Loucy (cell line): ENCODE results near the gene PDZD11.
"Not testable (repeated sequence)": the region's sequence is repeated elsewhere in the genome, so short reads cannot be mapped to it uniquely, and the experiment has no call there.

Experiments
- H2AFZ ChIP-seq: fragments of 200-600 bp; sonication (generic); 2 replicates; pipeline ENCODE4 v1.6.0; 2016; ENCODE audit warnings: antibody characterized with exemption, mild to moderate bottlenecking, low read length, moderate library complexity
- H3F3A ChIP-seq: fragments of 200-600 bp; 2 replicates; pipeline ENCODE4 v1.6.0; 2016; ENCODE audit warnings: antibody characterized with exemption, low read depth, mild to moderate bottlenecking
- H3K27me3 ChIP-seq: fragments of 200-600 bp; sonication (generic); 2 replicates; pipeline ENCODE4 v1.6.1; 2014; ENCODE audit warnings: low read length, mild to moderate bottlenecking; ENCODE audit not compliant: insufficient read depth, poor library complexity, severe bottlenecking
- H3K36me3 ChIP-seq: fragments of 200-600 bp; sonication (generic); 2 replicates; pipeline ENCODE4 v1.6.1; 2016; ENCODE audit warnings: low read length; ENCODE audit not compliant: insufficient read depth
- H3K4me1 ChIP-seq: fragments of 200-600 bp; sonication (generic); 2 replicates; pipeline ENCODE4 v1.5.1; 2014; ENCODE audit warnings: low read length, mild to moderate bottlenecking; ENCODE audit not compliant: insufficient read depth, poor library complexity, severe bottlenecking
- H3K4me2 ChIP-seq: fragments of 200-600 bp; sonication (generic); 2 replicates; pipeline ENCODE4 v1.6.0; 2014; ENCODE audit warnings: antibody characterized with exemption, low read length, low read depth, mild to moderate bottlenecking; ENCODE audit not compliant: poor library complexity, severe bottlenecking
- H3K4me3 ChIP-seq: fragments of 200-600 bp; sonication (generic); 2 replicates; pipeline ENCODE4 v1.5.1; 2014; ENCODE audit warnings: low read length, mild to moderate bottlenecking, mixed read lengths; ENCODE audit not compliant: poor library complexity, severe bottlenecking
- H3K79me2 ChIP-seq: fragments of 200-600 bp; sonication (generic); 2 replicates; pipeline ENCODE4 v1.6.1; 2014; ENCODE audit warnings: low read length; ENCODE audit not compliant: insufficient read depth
- H3K9ac ChIP-seq: fragments of 200-600 bp; sonication (generic); 2 replicates; pipeline ENCODE4 v1.6.0; 2014; ENCODE audit warnings: mild to moderate bottlenecking, low read depth, low read length, moderate library complexity; ENCODE audit not compliant: poor library complexity, severe bottlenecking
- H3K9me2 ChIP-seq: fragments of 200-600 bp; sonication (generic); replicated peaks from 2 replicates; pipeline ENCODE4 v1.6.1; 2016; ENCODE audit warnings: low read depth, low read length, mixed read lengths
- H3K9me3 ChIP-seq: fragments of 200-600 bp; sonication (generic); 2 replicates; pipeline ENCODE4 v1.6.1; 2014; ENCODE audit warnings: mild to moderate bottlenecking, antibody characterized with exemption, low read length, low read depth; ENCODE audit not compliant: insufficient read depth
- H4K20me1 ChIP-seq: fragments of 200-600 bp; sonication (generic); 2 replicates; pipeline ENCODE4 v1.6.0; 2014; ENCODE audit warnings: antibody characterized with exemption, low read length, mild to moderate bottlenecking; ENCODE audit not compliant: insufficient read depth, poor library complexity, severe bottlenecking
- CTCF ChIP-seq: fragments of 200-600 bp; sonication (generic); conservative IDR thresholded peaks from 2 replicates; pipeline ENCODE4 v1.5.1; 2014; ENCODE audit warnings: mild to moderate bottlenecking, antibody characterized with exemption, low read length
- EZH2phosphoT487 ChIP-seq: fragments of 200-600 bp; IDR thresholded peaks from 2 replicates; pipeline ENCODE4 v1.6.1; 2018; ENCODE audit warnings: antibody characterized with exemption, mild to moderate bottlenecking, moderate library complexity, borderline replicate concordance

Gene PDZD11

GRCh38 chrX:70281951-70282350, 7.8 kb downstream of the PDZD11 start, which contains the start of gene RAB41:
TSS of gene RAB41 (plus strand) at chrX:70282172. CDS start at chrX:70282218, 46 bp downstream.
- H4K20me1 ChIP-seq: no peaks in the 10 kb centered on the region
- no peaks in the 10 kb centered on the region for H3K36me3 ChIP-seq
- H3K9me2 ChIP-seq: no peaks in the 10 kb centered on the region
- TF ChIP-seq CTCF (no peak), EZH2phosphoT487 (no peak)
- no peaks in the 10 kb centered on the region for H3K9me3 ChIP-seq
- no peak within 1 kb of the TSS for H3K4me2 ChIP-seq
- no peak within 1 kb of the TSS for H3K4me3 ChIP-seq
- no peaks in the 10 kb centered on the region for H3F3A ChIP-seq
- H3K4me1 ChIP-seq: no peaks in the 10 kb centered on the region
- no peaks in the 10 kb centered on the region for H3K79me2 ChIP-seq
- H2AFZ ChIP-seq: no peak within 1 kb of the TSS
- H3K27me3 ChIP-seq: no peaks in the 10 kb centered on the region
- H3K9ac ChIP-seq: no peak within 1 kb of the TSS

- H3K9me3 ChIP-seq: no peaks in the 10 kb centered on the region
- H3K36me3 ChIP-seq: no peaks in the 10 kb centered on the region
- H3K27me3 ChIP-seq: no peaks in the 10 kb centered on the region
Observed at GRCh38 chrX:70280573-70280972, 9.2 kb downstream of the PDZD11 start.

DNA sequence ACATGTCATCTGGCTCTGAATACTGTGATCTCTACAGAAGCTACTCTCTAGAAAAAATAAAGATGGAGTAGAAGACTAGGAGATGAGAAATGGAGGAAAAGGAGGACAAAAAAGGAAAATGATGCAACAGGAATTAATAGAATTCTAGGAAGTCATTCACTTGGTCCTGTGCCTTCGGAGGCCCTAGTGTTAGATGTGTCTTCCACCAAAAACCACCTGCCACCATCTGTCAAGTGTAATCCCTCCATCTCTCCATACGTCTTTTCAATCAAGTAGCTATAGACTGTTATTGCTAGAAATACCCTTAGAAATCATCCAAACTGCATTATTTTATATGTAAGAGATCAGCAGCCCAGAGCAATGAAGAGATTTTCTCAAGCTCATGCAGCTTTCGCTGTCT, 10.6 kb downstream of the PDZD11 start:
- TF ChIP-seq CTCF (no peak), EZH2phosphoT487 (no peak)
- Histone ChIP-seq H3K79me2 (no peaks in the 10 kb centered on the region), H3K36me3 (no peaks in the 10 kb centered on the region), H3K9me2 (no peaks in the 10 kb centered on the region), H3K4me1 (no peaks in the 10 kb centered on the region), H3K9me3 (no peaks in the 10 kb centered on the region), H3K4me3 (no peak overlapping the region), H3K4me2 (no peak overlapping the region), H3K9ac (no peak overlapping the region), H2AFZ (no peak overlapping the region), H3F3A (no peaks in the 10 kb centered on the region), H3K27me3 (no peaks in the 10 kb centered on the region), H4K20me1 (no peaks in the 10 kb centered on the region)

More at GRCh38 chrX:70280573-70280972, 9.2 kb downstream of the PDZD11 start:
- H3K4me2 ChIP-seq: no peak overlapping the region
- H3K4me1 ChIP-seq: no peaks in the 10 kb centered on the region
- no peak for TF ChIP-seq EZH2phosphoT487
- TF ChIP-seq CTCF: no peak
- no peaks in the 10 kb centered on the region for H3K79me2 ChIP-seq
- H3K9me2 ChIP-seq: no peaks in the 10 kb centered on the region
- no peaks in the 10 kb centered on the region for H3F3A ChIP-seq
- H2AFZ ChIP-seq: no peak overlapping the region
- no peak overlapping the region for H3K9ac ChIP-seq
- no peaks in the 10 kb centered on the region for H4K20me1 ChIP-seq
- H3K4me3 ChIP-seq: no peak overlapping the region

DNA sequence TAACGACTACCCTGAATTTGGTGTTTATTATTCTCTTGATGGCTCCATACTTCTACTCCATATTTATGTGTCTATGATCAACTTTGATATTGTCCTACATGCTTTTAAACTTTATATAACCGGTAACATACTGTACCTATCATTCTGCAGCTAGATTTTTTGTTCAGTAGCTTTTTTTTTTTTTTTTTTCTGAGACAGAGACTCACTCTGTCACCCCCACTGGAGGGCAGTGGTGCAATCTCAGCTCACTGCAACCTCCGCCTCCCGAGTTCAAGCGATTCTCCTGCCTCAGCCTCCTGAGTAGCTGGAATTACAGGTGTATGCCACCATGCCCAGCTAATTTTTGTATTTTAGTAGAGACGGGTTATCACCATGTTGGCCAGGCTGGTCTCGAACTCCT, 15.7 kb downstream of the PDZD11 start:
- not testable (repeated sequence) for H3K9me2 ChIP-seq, H3K36me3 ChIP-seq, H3K9me3 ChIP-seq, H2AFZ ChIP-seq, H4K20me1 ChIP-seq, H3K4me2 ChIP-seq, H3K4me1 ChIP-seq, H3K4me3 ChIP-seq, H3F3A ChIP-seq, H3K27me3 ChIP-seq, H3K9ac ChIP-seq, H3K79me2 ChIP-seq
